HL-60/S4 treated with retinoic acid at 250 ng/mL for 4 days and 3 days (cell line): Measurements from ENCODE around the gene GNA15.

Experiments used
- in situ Hi-C: fragments of 300-500 bp; cut with MboI; formaldehyde crosslinking; loops from 2 replicates; pipeline ENCODE4 v1.7.0; 2022; ENCODE audit warnings: low sequenced_read_pairs

Gene GNA15

DNA sequence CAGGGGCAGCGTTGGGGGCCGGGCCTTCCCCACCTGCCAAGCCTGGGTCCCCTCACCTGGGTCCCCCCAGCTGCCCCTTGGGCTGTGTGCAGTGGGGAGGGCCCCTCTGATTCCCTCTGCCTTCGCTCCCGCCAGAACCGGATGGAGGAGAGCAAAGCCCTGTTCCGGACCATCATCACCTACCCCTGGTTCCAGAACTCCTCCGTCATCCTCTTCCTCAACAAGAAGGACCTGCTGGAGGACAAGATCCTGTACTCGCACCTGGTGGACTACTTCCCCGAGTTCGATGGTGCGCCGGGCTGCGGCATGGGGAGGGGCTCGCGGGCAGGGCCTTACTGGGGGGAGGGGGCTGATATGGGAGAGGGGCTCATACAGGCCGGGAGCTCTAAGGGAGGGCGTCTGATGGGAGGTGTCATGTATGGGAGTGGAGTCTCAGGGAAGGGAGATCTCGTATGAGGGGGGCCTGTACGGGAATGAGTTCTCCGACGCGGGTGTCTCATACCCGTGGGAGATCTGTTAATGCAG is 16.7 kb upstream of the GNA15 start:
- in situ Hi-C loops = loop anchor here (25.0 kb wide), 1 partner anchor 157 kb away; no protein-coding TSS in a partner anchor

DNA sequence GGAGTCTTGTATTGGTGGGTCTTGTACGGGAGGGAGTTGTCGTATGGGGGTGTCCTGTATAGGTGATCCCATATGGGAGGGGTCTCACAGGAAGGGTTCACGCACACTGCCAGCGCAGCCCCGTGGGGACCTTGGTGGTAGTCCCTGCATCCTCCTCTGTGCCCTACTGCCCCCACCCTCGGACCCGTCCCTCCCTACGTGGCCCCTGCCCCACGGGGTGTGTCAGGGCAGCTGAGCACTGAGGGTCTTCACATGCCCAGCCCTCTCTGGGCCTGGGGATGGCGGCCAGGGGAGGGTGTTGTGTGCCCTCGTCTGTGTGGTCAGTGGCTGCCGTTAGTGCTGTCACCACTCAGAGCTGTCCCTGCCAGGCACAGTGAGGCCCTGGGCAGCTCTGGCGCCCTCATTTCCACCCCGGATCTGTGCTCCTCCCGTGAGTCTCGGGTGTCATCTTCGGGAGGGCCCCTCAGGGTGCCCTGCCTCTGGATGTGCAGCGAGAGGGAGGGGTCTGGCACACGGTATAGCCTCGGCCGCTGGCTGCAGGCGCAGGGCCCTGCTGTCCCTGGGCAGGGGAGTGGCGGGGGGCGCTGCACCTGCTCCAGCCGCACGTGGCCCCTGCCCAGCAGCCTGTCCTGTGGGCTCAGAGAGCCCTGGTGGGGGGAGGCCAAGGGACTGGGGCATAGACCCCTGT is 16.0 kb upstream of the GNA15 start:
- in situ Hi-C loops = loop anchor here (25.0 kb wide), 1 partner anchor 158 kb away; no protein-coding TSS in a partner anchor

DNA sequence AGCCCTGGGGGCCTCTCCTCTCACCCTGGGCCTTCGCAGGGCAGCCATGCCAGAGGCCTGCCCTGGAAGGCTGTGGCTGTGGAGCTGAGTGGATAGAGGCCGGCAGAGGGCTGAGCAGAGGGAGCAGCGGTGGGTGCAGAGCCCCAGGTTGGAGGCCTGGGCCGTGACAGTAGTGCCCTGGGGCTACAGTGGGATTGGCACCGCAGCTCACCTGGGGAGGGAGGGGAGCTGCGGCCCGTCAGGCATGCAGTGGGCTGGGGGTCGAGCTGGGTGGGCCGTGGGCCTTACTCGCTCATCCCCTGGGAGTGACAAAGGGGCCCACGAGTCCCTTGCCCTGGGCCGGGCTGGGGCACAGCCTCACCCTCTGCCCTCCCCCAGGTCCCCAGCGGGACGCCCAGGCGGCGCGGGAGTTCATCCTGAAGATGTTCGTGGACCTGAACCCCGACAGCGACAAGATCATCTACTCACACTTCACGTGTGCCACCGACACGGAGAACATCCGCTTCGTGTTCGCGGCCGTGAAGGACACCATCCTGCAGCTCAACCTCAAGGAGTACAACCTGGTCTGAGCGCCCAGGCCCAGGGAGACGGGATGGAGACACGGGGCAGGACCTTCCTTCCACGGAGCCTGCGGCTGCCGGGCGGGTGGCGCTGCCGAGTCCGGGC is 15.1 kb upstream of the GNA15 start:
- in situ Hi-C loops = loop anchor here (25.0 kb wide), 1 partner anchor 158 kb away; no protein-coding TSS in a partner anchor

DNA sequence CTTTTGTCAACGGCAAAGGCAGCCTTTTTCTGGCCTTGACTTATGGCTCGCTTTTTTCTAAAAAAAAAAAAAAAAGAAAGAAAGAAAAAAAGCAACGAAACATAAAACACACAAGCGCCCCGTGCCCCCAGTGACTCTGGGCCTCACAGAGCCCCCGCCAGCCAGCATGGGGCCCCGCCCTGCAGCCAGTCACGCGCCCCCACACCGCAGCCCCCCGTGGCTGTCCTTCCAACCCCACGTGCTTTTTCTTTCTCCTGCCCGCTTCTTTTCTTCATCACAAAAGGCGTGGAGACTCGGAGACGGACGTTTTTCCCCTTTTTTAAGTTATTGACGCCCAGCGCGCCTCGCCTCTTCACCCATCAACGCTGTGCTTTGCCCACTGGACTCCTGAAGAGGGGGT is 14.4 kb upstream of the GNA15 start:
- in situ Hi-C loops = loop anchor here (25.0 kb wide), 1 partner anchor 159 kb away; no protein-coding TSS in a partner anchor

DNA sequence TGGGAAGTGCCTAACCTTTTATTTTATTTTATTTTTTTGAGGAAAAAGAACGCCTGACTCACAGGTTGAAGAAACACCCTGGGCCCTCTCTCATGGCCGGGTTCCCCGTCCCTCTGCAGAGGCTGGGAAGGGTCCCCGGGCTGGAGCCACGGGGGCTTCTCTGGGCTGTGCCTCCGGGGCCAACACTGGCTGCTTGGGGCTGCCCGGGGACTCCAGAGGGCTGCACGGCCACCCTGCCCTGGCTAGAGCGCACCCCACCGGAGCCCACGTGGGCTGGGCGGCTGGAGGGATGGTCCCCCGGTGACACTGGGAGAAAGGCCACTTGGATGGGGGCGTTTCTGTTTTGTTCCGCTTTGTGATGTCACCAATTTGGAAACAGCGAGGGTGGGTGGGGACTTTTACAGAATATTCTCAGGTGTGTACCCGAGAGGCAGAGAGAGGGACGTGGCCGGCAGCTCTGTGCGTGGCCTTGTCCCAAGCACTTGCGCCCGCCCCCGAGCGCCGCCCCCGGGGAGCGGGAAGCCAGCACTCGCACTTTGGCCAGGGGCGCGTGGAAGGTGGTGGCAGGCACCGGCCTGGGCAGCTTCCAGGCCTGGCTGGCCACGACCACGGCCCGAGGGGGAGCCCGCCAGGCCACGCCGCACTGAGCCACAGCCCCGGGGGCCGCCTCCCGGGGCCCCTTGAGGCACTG is 13.9 kb upstream of the GNA15 start:
- in situ Hi-C loops = loop anchor here (25.0 kb wide), 1 partner anchor 160 kb away; no protein-coding TSS in a partner anchor

DNA sequence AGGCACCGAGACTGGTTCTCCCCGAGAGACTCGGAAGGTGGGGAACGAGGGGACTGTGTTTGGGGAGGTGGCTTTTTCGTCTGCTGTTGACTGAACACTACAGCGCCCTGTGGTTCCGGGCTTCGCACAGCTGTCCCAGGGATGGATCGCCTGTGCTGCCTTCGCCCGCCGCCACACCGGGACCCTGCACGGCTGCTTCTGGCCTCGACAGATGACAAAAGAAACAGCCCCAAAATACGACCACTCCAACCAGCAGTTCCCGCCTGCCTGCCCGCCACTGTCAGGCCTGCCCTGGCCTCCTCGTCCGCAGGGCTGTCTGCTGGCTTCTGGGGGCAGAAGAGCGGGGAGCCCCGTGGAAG is 13.3 kb upstream of the GNA15 start:
- in situ Hi-C loops = loop anchor here (25.0 kb wide), 1 partner anchor 160 kb away; no protein-coding TSS in a partner anchor

DNA sequence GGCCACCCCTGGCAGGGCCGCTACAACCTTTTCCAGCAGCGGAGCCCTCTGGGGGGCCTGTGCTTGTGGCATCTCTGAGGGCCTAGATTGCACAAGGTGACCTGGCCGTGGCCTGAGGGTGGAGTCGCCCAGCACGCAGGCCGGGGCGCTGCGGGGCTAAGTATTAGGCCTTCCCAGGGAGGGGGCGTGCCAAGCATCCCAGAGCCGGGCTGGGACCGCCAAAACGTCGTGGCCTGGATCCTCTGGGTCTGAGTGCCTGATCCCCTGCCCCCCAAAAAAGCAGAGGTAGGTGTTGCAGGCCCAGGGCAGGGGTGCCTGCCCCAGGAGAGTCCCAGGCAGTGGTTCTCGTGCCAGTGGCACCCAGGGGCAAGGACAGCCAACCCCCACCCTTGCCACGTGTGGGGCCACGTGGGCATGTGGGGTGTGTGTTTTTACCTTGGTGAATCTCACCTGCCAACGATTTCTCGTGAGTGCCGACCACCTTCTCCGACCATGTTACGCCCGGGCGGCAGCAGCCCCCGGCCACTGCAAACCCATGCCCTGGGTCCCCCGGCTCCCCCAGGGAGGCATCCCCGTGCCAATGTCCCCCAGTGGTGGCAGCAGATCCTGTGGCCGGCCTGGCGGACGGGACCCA is 12.6 kb upstream of the GNA15 start:
- in situ Hi-C loops = loop anchor here (25.0 kb wide), 1 partner anchor 161 kb away; no protein-coding TSS in a partner anchor

DNA sequence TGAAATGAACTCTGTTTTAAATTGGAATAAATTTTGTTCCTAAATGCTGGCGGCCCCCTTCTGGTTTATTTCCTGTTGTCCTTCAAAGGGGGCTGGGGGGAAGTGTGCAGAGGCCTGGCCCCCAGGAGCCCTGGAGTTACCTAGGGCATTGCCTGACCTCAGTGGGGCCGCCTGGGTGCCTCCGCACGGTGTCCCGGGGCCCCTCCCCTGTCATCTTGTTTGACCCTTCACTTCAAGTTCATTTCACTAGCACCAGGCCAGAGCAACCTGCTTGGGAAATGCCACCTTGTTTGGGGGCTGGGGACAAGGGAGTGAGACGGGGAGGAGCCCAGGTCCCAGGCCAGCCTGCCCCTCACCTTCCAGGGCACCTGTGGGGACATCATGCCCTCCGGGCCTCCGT is 11.9 kb upstream of the GNA15 start:
- in situ Hi-C loops = loop anchor here (25.0 kb wide), 1 partner anchor 162 kb away; no protein-coding TSS in a partner anchor

DNA sequence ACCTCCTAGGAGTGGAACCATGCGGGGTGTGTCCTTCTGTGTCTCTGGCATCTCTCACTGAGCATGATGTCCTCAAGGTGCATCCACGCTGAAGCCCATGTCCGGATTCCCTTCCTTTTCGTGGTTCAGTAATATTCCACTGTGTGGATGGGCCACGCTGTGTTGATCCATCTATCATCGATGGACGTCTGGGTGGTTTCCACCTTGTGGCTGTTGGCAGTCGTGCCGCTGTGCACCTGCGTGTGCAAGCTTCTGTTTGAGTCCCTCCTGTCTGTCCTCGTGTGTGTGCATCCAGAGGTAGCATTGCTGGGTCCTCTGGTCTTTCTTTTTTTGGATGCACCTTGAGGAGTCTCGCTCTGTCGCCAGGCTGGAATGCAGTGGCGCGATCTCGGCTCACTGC is 11.2 kb upstream of the GNA15 start:
- in situ Hi-C loops = loop anchor here (25.0 kb wide), 1 partner anchor 162 kb away; no protein-coding TSS in a partner anchor

DNA sequence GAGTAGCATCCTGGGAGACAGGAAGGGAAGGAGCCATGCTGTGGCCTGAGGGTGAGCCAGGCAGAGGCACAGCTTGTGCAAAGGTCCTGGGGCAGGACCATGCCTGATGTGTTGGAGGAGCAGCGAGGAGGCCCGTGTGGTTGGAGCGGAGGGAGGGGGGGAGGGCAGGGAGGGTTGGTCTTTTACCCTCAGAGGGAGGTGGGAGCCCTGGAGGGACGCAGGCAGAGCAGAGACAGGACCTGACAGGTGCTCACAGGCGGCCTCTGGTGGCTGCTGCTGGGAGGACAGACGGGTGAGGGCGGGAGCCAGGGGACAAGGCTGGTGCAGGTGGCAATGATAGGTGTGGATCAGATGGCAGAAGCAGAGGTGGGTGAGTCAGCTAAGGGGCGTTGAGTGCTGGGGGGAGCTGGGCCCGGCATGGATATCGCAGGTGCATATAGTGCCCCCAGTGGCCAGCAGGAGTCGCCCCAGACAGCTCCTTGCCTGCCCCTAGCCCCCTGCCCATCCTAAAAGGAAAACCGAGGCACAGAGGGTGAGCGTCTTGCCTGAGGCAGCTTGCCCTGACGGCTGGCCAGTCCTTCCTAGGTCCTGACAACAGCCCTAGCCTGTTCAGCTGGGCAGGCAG is 9.8 kb upstream of the GNA15 start:
- in situ Hi-C loops = no loop called here

DNA sequence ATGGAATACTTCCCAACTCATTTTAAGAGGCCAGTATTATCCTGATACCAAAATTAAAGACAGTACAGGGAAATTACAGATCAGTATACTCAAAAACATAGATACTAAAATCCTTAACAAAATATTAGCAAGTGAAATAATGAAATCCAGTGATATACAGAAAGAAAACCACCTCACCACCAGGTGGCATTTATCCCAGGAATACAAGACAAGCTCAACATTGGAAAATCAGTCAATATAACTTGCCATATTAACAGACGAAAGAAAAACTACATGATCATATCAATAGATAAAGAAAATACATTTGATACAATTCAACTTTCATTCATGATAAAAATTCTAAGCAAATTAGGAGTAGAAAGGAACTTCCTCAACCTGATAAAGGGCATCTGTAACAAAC is 6.7 kb upstream of the GNA15 start:
- in situ Hi-C loops = no loop called here

DNA sequence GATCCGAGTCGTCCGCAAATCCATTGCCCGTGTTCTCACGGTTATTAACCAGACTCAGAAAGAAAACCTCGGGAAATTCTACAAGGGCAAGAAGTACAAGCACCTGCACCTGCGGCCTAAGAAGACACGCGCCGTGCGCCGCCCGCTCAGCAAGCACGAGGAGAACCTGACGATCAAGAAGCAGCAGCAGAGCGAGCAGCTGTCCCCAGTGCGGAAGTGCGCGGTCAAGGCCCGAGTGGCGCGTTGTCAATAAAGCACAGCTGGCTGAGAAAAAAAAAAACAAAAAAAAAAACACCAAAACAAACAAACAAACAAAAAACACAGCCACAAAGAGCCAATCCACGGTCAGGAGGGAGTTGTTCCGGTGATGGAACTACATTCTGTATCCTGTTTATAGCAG is 4.7 kb upstream of the GNA15 start:
- in situ Hi-C loops = no loop called here

DNA sequence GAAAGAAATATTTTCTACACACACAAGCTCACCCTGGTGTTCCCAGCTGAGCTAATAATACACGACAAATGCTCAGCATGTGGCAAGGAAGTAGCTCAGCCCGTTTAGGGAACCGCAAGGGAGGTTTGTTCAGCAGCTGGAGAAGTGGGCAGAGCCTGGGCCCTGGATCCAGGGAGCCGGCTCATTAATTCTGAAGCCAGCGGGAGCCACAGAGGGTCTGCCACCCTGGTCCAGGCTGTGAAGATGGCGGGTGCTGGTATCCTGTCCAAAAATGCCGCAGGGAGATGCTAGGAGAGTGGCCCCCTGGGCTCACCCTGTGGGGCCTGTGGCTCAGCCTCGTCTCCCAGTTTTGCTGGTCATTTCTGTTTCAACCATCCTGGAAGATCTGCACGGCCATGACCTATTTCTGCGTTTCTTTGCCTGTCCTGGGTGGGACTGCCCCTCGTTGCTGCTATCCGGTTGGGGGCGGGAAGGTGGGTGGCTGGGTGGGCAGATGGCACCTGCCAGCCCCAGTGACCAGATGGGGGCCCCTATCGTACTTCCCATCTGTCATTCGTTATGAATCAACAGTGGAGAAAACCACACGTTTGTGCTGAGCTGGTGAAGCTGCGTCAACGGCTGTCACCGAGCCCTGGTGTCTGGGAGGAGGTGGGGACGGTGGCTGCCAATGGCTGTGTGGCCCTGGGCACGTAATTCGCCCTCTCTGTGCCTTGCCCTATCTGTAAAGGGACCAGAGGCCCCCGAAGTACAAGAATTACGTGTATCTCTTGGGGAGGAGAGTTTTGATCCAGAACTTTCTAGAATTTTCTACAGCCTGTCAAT is 2.7 kb upstream of the GNA15 start:
- in situ Hi-C loops = no loop called here

DNA sequence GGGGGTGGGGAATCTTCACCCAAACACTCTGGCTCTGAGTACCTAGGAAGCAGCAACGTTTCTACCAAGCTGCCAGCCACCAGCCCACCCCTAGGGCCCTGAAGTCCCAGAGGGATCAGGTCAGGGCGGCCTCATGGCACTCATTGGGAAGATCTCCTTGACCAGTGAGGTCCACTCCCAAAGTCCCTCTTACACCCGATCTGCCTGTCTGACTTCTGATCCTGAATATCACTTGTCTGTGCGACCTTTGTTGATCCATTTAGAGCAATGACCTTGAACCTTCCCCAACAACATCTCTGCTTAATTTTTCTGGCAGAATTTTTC is 2.1 kb upstream of the GNA15 start:
- in situ Hi-C loops = no loop called here

DNA sequence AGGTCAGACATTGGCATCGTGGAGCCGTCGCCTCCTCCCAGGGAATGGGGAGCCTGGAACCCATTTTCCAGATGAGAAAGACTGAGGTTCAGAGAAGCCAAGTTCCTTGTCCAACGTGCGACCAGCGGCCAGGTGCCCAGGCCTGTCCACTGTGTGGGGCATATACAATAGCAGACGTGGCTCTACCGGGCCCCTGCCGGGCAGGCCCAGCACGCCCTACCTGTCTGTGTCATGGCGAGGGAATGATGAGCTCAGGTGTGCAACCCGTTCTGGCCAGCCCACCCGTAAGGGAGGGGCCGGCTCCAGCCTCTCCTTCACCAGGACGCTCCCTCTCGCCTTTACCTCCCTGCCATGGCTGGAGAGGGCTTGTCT is 837 bp downstream of the GNA15 start:
- in situ Hi-C loops = no loop called here

DNA sequence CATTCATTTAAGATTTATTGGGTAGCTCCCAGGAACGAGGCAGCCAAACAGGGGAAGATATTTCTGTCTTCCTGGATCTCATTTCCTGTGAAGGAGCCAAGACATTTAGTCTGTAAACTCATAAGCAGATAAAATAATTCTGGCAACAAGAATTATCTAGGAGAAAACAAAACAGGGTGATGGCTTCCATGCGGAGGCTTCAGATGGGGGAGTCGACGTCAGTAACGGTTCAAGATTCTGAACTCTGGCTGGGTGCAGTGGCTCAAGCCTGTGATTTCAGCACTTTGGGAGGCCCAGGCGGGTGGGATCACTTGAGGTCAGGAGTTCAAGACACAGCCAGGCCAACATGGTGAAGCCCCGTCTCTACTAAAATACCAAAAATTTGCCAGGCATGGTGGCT is 1.3 kb downstream of the GNA15 start:
- in situ Hi-C loops = no loop called here

DNA sequence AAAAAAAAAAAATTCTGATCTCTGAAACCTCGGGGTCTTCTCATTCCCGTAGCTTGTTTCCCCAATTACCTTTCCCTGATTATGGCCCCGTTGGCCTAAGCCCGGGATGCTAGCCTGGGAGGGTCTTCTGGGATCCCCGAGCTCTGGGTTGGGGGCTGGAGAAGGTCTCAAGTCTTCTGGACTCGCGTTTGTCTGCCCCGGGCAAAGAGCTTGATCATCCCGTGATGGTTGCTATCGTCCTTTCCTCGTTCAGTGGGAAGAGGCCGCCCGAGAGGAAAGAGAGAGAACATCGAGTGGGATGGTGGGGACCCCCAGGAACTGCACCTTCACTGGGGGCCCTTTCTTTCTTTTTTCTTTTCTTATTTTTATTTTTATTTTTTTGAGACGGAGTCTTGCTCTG is 2.4 kb downstream of the GNA15 start:
- in situ Hi-C loops = no loop called here

DNA sequence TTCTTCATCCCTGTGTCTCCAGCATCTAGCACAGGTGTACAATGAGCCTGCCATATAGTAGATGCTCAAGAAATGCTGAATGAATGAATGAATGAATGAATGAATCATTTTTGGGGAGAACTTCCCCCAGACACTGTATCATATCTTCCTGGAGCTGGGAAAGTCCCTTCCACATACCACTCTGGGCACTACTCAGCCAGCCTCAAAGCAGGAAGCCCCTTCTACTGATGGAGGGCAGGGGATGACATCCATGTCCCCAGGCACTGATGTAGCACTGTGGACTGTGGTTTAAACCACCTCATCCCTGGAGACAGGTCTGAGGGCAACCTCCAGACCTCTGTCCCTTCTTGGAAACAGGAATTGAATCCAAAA is 4.8 kb downstream of the GNA15 start:
- in situ Hi-C loops = no loop called here

DNA sequence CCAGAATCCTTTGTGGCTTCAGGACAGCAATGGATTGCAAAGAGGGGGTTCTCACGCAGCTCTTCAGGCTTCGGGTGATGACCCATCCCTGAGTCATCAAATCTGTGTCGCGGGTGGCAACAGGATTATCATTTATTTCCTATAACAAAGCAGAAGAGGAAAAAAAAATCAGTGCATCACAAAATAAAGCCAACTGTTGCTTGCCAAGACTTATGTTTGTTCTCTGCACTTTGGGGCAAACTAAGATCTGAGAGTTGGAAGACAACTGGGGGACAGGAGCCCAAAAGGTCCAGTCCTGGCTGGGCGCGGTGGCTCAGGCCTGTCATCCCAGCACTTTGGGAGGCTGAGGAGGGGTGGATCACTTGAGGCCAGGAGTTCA is 6.4 kb downstream of the GNA15 start:
- in situ Hi-C loops = no loop called here

DNA sequence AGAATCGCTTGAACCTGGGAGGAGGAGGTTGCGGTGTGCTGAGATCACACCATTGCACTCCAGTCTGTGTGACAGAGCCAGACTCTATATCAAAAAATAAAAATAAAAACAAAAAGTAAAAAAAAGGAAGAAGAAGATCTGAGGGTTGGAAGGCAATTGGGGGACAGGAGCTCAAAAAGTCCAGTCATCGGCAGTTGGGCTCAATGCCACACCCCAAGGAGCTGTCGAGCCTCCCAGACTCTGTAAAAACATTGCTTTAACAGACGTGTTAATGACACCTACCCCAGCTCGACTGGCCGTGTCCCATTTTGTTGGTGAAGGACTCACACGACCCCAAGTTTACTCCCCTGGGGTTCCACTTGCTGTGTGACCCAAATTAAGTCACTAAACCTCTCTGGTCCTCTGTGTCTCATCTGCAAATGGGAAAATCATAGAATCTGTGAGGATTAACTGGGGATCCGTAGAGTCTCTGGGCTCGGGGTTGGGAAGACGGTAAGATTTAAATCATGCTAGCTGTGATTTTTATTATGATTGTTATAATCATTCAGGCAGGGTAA is 7.0 kb downstream of the GNA15 start:
- in situ Hi-C loops = no loop called here
